ENCODE results near the gene GCKR.
A peak's percentile ranks its signal among the peaks of the same experiment; 100 is the strongest.

GCKR gene, protein sequence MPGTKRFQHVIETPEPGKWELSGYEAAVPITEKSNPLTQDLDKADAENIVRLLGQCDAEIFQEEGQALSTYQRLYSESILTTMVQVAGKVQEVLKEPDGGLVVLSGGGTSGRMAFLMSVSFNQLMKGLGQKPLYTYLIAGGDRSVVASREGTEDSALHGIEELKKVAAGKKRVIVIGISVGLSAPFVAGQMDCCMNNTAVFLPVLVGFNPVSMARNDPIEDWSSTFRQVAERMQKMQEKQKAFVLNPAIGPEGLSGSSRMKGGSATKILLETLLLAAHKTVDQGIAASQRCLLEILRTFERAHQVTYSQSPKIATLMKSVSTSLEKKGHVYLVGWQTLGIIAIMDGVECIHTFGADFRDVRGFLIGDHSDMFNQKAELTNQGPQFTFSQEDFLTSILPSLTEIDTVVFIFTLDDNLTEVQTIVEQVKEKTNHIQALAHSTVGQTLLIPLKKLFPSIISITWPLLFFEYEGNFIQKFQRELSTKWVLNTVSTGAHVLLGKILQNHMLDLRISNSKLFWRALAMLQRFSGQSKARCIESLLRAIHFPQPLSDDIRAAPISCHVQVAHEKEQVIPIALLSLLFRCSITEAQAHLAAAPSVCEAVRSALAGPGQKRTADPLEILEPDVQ

DNA sequence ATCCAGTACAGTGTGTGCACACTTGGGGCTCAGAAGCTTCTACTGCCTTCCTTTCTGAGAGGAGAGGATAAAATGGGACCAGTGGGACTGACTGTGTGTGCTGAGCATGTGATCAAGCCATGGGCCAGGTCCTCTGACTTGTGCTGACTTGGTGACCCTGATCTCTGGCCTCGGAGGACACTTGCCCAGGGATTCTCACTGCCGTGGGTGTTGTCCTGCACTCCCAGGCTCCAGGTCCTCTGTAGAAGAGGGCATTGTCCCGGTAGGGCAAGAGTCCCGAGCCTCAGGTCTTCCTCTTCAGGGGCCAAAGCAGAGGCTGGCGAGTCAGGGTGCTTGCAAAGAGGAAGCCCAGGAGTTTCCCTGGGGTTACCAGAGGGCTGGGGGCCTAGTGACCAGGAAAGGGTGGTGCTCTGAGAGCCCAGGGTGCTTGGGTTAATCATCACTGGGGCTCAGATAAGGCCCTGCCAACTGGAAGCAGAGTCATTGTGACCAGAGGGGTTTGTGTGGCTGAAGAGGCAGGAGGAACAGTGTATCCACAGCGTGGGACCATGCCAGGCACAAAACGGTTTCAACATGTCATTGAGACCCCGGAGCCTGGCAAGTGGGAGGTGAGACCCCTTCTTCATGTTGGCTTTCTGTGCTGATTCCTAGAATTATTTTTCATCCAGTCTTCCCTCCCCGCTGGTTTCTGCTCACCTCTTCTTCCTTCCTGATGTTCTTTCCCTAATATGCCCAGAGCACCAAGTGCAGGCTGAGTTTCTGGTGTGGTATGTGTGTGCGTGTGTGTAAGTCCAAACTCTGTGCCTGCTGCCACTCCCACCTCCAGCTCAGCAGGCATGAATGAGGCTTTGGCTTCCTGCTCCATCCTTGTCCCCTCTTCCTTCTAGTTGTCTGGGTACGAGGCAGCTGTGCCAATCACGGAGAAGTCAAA lies at the start of gene GCKR:
GCKR (plus strand) TSS at position 483 of the 931 bp plus-strand sequence; CDS start at position 549, 66 bp downstream.
- DNase-seq: no peak

DNA sequence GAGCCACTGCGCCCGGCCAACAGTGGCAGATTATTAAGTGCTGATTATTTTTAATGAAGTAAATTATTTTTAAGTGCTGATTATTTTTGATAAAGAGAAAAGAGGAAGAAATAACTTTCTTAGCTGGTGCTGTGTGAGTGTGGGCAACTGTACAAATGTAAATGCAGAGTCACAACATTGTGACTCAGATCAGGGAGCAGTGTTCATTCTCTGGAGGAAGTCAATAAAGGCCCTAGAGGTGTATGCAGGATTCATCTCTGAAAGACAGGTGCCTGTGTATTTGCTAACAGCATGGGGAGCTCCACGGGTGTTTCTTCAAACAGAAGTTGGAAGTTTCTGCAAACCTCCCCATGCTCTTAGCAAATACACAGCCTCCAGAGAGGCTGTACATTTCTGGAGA lies 48.3 kb upstream of the GCKR start:
- DNase-seq: no peak

DNA sequence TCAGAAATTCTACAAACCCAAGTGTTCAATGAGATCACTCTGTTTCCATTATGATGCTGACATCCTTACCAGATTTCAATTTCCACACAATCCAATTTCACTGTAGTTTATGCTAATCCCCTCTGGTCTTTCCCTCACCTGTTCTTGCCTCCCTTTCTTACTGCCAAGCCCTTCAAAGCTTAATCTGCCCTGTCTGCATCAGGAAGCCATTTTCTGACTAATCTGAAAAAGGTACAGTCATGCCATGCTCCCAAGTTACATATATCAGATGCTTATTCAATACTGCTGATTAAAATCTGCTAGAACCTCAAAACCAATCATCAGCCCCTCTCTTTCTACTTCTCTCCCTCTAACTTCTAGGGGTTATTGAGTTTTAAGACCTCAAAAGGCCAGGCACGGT lies 45.5 kb upstream of the GCKR start:
- DNase-seq: no peak

DNA sequence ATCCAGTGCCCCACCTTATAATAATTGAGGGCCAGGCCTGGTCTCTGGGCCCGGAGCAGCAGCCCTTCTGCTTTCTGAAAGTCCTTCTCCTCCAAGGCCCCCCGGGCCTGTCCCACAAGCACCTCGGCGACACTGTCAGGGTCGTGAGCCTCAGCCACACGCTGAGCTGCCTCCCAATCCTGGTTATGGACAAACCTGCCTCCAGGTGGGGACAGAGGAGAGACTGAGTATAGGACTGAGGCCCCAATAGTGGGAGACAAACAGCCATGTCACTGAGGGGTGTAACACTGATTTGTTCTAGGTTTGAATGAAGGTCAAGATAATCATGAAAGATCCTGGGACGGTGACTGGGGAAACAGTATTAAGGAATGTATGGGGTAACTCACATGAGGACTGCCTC lies 42.7 kb upstream of the GCKR start:
- DNase-seq: no peak

DNA sequence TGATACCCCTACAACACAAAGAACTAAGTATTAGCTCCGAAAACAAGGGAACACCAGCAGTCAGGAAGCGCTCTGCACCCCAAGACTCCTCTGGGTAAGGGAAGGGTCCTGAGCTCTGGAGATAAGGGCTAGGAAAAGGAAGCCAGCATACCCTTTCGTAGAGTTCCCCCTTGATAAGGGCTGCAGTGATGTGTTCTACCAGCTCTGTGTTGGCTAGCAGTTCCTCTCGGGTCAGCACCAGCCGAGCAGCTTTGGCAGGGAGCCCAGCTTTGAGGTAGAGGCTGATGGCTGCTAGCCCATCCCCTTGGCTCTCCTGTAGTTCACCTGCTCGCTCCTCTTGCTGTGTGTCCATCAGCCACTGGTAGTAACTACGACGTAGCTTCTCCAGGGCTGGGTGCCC lies 35.5 kb upstream of the GCKR start:
- DNase-seq: no peak

DNA sequence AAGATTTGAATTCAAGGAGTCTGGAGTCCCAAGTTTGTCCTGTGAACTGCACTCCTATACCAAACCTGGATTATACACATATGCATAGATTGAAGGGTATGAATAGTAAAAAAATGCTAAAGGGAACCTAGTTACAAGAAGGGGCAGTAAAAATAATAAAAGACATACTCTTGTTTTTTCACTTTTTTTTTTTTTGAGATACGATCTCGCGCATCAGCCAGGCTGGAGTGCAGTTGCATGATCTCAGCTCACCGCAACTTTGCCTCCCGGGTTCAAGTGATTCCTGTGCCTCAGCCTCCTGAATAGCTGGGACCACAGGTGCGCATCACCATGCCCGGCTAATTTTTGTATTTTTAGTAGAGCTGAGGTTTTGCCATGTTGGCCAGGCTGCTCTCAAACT lies 32.2 kb upstream of the GCKR start:
- no peak for DNase-seq

DNA sequence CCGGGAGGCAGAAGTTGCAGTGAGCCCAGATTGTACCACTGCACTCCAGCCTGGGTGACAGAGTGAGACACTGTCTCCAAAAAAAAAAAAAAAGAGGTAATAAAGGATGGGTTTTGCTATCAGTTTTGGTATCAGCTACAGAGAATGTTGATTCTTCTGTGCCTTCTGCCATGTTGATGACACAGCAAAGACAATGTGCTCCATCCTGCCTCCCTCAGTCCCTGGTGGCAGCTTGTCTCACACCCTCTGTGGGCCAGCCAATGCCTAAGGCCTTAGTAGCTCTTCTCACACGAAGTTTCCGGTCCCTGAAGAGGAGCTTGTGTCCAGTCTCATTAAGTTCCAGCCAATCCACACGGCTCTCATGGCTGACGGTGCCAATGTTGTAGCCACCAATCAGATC lies 24.7 kb upstream of the GCKR start:
- DNase-seq: no peak

DNA sequence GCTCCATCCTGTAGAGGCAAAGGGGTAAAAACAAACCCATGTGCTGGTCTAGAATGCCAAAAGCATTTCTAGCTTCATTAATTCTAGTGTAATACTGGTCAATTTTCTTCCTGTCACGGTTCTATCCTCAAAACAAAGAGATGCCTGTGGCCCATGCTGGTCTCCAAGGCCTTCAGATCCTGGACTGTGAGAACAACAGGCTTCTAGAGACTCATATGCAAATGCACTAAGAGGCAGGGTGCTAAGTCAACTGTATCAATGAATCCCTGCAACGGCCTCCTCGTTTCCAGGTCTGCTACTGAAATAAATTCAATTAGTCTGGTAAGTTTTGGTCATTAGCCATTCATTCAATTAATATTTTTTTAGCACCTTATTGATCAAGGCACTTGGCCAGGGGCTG lies 11.1 kb upstream of the GCKR start:
- no peak for DNase-seq

DNA sequence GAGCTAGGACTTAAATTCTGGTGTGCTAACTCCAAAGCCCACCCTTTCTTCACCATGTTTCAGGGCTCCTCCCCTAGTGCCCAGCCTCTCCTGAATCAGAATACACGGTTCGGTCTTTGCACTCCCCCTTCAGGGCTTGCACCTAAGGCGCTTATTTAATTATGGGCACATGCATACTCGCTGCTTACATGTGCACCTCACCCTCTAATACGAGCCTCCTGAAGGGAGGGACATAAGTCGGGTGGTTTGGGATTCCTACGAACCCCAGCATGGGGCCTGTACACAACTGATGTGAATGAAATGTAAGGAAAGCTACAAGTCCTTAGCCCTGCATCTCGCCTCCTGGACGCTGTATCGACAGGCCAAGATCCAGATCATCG lies 7.5 kb upstream of the GCKR start:
- no peak for DNase-seq

DNA sequence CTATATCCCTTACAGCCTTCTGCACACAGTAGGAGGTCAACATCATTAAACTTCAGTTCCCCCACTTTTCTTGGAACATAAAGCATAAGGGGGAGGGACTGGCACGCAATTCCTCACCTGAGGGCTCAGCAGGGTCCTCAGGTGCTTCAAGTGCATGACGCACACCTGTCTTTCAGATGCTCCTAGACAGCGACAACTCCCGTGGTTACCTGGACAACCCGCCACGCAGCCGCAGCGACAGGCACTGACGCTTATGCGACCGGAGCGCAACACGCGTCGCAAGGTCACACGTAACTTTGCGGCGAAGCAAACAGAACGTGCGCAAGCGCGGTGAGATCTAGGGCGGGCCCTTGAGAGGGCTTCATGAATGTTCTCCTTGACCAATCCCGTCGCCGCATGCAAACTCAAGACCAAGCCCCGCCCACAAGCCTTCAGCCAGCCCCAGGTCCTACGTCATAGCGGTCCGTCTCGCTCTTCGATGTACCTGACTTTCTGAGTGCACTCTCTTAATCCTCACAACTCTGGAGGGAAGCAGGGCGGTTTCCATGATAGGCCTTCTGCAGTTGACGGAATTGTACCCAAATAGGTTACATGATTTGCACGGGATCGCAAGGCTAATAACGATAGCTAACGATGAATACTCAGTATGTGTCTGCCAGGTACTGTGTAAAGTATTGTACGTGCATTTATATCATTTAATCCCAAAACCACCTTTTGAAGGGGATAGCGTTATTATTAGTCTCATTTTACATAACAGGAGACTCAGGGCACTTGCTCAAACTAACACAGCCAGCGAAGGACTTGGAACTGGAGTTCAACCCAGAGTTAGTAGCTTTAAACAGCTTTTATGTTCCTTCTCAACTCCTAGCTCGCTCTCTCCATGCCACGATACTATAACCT lies 6.9 kb upstream of the GCKR start, which contains the start of gene IFT172:
IFT172 (minus strand) TSS at position 246 of the 900 bp plus-strand sequence; CDS start at position 156, 90 bp downstream.
- DNase-seq: peak; percentile 100

DNA sequence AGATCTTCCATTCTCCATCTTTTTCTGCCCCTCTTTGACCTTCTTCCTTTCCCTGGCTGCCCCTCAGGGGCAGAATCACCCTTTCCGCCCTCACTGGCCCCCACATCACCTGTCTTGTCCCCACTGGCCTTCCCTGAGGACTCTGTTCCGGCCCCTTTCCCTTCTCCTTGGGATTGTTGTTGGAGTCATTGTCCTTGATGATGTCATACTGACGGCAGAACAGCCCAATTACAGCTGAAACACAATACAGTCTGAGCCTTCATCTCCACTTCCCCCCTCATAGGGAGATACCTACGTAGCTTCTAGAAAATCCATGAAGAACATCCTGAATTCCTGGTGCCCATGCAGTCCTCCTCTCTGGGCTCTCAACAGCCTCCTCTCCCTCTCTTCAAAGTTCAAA lies 4.1 kb upstream of the GCKR start:
- no peak for DNase-seq

DNA sequence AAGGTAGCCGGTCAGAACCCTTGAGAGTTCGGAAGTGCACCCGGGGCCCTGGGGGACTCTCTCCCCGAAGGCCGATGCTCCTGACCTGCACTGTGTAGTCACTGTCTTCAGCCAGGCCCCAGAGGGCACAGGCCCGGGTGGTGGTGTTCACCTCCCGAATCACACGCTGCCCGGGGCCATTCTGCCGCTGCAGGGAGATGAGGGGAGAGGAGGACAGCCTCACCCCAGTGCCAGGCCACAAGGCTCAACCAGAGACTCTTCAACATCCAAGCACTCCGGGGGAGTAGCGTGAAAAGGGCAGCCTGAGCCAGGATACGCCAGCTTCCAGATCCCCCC lies 2.7 kb upstream of the GCKR start:
- DNase-seq: no peak

DNA sequence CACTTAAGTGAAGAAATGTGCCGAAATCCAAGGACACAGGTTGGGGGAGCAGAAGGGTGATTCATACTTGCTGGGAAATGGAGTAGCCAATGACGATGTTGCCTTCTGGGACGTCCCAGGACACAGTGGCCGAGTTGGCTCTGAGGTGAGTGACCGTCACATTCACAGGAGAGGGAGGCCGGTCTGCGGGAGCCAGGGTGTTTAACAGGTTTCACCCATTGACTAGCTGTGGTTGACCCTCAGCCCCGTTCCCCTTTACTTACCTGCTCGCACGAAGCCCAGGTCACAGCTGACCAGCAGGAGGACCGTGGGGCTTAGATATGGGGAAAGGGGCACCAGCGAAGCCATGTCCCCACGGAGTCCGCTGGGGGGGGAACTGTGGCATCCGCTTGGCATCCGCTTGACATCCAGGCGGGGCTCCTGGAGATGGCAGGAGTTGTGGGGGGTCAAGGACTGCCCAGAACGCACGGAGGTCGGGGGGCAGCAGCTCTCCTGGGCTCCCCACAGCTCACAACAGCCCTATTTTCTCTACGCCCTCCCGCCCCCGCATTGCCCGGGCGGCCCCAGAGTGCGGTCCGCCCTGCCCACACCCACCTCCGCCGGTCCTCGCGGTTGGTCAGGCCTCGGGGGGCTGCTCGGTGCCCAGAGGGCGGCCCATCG lies 2.2 kb upstream of the GCKR start:
- no peak for DNase-seq

DNA sequence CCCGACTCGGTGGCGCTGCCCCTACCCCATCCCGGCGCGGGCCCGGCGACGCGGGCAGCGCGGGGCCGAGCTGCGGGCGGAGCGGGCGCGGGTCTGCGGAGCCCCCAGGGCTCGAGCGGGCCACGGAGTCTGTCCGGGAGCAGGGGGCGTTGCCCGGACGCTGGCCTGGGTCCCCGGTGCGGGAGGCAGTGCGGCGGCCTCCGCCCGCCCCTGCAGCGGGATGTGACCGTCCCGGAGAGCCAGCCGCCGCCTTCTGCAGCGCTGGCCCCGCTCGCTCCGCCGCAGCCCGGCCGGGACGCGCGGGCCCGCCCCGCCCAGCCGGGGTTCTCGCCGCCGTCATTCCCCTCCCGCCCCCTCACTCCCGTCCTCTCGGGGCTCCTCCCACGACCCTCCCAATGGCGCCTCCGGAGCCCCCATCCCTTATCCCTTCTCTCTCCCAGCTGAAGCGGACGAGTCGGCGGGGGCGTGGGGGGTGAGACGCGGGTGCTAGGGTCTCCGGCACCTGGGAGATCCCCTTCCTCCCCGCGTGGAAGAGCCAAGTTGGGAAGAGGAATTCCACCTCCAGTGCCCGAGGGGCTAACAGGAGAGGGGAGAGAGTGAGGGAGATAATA lies 1.6 kb upstream of the GCKR start, which contains the start of gene FNDC4:
FNDC4 (minus strand) TSS at position 257 of the 611 bp plus-strand sequence. CDS start 521 bp downstream, outside the sequence.
- DNase-seq: no peak

DNA sequence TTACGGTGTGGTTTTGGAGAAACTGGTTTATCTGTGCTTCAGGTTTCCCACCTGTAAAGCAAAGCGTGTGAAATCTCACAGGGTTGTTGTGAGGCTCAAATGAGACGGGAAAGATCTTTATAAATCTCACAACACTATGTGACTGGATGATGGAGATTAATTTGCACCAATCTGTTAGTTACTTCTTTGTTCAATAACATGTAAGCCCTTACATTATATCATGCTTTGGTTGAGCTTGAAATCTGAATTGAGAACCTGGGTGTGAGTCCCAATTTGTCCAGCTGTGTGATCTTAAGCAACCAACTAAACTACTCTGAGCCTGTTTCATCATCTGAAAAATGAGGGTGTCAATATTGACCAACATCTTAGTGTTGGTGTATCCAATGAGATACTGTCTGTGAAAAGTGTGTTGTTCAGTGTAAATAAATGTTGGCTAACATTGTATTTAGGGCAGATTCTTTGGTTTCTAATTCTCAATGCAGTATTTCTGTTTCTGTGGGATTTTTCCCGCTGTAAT lies 741 bp upstream of the GCKR start:
- DNase-seq: no peak

DNA sequence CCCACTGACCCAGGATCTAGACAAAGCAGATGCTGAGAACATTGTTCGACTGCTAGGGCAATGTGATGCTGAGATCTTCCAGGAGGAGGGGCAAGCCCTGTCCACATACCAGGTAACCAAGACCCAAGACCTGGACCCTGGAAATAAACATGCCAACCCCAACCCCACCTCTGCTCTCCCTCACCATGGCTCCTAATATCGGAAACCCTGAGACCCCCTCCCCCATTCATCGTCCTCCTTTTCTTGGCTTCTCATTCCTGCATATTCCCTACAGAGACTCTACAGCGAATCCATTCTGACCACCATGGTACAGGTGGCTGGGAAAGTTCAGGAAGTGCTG lies 619 bp downstream of the GCKR start:
- no peak for DNase-seq

DNA sequence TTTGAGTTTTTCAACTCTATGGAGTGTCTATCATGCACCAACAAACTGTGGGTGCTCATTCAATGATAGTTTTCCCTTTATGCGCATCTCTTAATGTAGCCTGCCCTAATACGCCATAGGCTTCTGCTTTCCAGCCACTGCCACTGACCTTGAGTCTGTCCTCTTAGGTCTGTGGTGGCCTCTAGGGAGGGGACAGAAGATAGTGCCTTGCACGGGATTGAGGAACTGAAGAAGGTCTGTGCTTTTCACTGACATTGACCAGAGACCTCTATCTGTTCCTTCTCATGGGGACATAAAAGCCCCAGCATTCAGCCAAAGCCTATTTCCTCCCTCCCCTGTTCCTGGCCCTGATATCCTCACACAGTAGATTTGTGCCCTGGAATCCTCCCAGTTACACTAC lies 2.3 kb downstream of the GCKR start:
- no peak for DNase-seq

DNA sequence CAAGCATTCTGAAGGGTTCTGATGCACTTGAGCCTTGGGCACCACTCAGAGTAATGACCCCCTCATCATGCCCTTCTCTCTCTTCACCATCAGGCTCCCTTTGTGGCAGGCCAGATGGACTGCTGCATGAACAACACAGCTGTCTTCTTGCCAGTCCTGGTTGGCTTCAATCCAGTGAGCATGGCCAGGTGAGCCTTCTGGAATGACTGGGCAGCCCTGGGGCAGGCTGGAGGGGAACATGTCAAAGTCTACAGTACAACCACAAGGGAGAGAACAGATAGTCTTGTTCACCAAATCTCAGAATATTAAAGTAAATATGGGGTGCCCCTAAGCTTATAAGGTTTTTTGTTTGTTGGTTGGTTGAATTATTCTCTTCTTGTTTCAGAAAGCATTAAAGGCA lies 4.4 kb downstream of the GCKR start:
- no peak for DNase-seq

DNA sequence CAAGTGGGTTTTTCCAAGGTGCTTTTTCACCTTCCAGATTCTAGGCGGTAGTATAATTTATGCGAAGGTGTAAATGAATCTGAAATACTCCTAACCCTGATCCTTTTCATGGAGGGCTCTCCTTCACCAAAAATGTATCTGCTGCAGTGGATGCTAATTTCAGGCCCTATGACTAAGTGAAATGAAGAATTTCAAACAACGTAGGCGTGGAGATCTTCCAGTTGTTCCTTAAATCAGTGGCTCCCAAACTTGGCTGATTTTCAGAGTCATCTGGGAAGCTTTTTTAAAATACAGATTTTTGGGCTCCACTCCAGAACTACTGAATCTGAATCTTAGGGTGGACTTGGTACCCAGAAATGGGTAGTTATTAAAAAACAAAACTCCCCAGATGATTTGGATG lies 5.5 kb downstream of the GCKR start:
- no peak for DNase-seq

DNA sequence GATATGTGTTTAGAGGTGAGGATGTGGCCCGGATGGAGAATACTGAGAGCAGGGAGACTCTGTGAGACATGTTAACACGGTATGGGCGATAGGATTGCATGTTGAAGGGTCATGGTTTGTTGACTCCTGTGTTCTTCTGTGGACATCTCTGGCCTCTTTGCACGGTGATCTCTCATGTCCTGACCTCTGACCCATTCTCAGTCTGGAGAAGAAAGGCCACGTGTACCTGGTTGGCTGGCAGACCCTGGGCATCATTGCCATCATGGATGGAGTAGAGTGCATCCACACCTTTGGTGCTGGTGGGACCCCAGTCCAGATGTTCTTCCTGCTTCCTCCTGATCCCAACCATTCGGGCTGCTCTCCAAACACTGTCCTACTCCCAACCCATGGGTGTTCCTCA lies 9.9 kb downstream of the GCKR start:
- no peak for DNase-seq

DNA sequence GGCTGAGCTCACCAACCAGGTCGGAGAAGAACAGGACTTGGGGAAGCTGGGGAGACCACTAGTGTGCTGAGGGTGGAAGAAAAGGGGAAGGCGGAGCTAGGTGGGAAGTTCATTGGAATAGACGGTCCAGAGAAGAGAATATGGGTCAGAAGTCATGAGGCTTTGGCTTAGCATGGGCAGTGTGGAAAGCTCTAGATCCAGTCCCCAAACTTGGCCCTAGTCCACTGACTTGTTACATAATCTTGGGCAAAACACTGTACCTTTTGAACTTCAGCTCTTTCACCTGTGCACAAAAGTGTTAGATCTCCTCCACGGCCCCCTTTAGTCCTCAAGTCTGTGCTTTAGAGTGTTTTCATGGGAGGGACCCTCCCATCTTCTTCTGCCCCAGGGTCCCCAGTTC lies 10.7 kb downstream of the GCKR start:
- no peak for DNase-seq
